HG03060 (cell line): Measurements from ENCODE around the gene ASIC1.
A peak's percentile ranks its signal among the peaks of the same experiment; 100 is the strongest.
"Not testable (repeated sequence)": the region's sequence is repeated elsewhere in the genome, so short reads cannot be mapped to it uniquely, and the experiment has no call there.

Experiments used
- ATAC-seq: cut with Tn5 transposase; IDR thresholded peaks from one replicate; pipeline ENCODE4 v1.9.1; 2021; ENCODE audit warnings: low read depth, moderate number of reproducible peaks; ENCODE audit not compliant: unreplicated experiment

The ASIC1 gene

DNA sequence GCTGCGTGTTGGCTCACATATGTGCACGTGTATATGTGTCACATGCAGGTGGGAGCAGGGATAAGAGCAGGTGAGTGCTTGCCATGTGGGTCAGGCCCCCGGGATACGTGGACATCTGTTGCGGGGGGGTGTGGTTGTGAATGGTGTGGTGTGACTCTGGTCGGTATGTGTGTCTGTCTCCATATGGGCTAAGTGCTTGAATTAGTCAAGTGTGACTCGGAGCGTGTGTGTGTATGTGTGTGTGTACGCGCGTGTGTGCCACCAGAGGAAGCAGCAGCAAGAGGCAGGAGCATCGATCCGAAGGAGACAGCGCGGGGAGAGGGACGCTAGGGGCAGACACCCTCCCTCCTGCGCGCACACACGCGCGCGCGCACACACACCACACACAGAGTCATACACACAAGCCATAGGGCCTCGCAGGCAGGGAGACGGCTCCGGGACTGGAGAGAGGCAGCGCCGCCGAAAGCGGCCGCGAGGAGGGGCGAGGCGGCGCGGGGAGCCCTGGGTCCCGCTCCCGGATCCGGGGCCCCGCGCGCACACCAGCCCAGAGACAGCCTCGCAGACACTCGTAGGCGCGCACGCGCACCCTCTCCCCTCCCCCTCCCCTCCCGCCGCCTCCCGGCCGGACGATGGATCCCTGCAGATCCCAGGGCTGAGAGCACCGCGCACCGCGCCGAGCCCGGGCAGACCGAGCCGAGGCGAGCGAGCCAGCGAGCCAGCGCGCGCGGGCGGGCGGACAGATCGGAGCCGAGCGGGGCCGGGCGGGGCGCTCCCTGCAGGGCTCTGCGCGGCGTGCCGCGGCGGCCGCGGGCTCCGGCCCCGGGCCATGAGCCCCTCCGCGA, at the start of gene ASIC1:
ASIC1 (plus strand) TSS at position 597 of the 842 bp plus-strand sequence. CDS start 1,171 bp downstream, outside the sequence.
- no peak for ATAC-seq

DNA sequence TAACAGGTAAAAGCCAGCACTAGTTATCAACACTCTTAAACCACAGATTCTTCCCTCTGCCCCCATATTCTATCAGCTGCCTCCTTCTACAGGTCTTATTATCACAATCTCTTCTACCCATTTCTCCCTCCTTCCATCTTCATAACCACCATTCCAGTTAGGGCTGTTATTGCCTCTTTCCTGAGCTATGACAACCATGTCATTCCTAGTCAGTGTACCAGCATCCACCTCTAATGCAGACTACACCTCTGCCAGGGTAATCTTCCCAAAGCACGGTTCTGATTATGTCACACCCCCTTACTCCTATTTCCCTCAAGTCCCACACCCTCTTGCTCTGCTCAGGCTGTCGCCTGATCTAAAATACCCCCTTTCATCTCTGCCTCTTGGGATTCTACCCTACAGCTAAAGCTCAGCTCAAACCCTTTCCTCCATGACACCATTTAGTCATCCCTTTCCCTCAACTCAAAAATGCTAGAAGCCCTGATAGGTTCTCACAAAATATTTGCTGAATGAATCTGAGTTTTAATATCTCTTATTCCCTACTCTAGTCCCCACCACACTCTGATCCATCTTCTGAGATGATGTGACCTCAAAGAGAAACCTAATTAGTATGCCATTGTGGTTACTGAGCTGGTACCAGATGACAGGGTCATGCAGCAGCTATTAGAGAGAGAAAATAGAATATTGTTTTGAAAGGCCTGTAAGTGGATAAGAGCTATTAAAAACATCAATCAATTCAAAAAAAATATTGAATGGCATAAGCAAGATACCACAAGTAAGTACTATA, 43.8 kb upstream of the ASIC1 start:
- no peak for ATAC-seq

DNA sequence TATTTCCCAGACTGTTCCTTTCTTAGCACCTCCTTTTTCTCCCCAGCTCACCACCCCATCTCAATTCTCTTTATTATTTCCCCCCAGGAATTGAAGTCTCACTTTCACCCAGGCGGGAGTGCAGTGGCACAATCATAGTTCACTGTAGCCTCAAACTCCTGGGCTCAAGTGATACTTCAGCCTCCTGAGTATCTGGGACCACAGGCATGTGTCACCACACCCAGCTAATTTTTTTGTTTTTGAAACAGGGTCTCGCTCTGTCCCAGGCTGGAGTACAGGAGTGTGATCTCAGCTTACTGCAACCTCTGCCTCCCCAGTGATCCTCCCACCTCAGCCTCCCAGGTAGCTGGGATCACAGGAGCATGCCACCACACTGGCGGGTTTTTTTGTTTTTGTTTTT, 43.1 kb upstream of the ASIC1 start:
- no peak for ATAC-seq

DNA sequence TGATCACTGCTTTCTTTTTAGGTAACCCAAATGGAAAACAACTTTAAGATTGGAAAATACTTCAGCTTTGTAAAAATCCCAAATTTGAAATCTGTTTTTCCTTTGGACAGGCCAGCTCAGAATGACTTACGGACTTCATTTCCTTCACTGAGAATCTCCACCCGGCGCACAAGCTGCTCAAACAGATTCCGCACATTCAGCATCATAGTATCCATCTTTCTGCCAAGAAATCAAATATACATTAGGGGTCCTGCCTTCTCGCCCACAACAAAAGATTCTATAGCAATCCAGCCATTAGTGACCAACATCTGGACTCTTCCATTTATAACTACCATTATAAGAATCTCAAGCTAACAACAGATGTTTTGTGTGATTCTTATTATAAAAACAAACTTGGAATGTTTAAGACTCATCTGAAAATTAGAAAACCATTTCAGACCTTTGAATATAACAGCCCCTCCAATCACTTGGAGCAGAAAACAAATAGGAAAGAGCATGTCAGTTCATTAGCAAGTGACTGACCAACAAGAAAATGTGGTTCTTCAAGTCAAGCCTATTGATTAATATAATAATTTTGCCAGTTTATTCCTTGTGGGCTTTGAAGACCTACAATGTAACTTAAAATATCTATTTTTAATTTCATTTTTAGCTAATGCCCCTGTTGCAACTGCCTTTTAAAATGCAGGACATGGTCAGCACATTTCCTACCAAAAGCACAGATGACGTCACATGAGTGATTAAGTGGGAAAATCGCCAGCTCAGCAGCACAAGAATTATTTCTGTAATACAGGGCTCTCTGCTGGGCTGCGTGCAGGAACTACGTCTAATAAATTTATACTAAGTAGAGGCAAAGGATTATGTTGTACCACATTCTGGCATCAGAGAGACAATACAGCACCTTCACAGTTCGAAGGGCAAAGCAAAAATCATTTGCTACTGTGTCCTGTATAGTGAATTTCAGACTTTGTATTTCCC, 40.6 kb upstream of the ASIC1 start:
- ATAC-seq: no peak

DNA sequence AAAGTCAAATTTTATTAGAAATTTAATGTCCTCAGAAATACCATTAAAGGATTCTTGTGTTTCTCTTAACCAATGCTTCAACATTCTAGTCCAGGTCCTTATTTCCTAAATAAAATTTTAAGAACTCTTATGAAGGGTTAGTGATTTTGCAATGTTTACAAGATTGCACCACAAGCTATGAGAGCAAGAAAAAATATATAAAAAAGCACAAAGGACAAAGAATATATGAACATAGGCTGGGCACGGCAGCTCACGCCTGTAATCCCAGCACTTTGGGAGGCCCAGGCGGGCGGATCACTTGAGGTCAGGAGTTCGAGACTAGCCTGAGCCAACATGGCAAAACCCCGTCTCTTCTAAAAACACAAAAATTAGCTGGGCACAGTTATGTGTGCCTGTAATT, 39.8 kb upstream of the ASIC1 start:
- ATAC-seq: no peak

DNA sequence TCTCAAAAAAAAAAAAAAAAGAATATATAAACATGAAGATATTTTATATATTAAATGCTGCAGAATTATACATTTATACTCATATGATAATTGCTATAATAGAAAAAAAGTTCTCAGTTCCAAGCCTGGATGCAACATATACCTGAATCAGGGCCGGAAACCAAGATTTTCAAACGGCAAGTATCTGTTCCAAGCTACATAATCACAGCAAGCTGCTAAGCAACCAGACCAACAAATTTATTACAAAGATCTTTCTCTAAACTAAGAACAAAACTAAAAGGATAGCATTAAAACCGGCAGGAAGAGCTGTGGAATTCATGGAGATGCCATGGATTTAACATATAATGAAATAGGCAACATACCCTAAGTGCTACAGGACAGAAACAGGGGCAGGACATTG, 39.2 kb upstream of the ASIC1 start:
- ATAC-seq: no peak

DNA sequence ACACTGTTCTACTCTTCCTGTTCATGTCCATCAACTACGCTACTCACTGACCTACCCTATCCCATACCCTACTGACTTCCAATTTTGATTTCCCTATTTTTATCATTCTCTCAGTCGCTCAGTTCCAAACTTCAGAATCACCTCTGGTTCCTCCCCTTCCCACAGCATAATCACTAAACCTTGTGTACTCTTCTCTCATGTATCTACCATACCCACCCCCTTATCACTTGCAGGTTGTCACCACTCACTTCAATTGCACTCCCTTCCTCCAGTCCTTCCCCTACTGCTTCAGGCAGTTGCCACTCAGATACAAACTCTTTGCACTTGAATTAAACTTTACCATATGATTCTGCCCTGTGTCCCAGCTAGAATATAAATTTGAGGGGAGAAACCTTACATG, 38.4 kb upstream of the ASIC1 start:
- no peak for ATAC-seq

DNA sequence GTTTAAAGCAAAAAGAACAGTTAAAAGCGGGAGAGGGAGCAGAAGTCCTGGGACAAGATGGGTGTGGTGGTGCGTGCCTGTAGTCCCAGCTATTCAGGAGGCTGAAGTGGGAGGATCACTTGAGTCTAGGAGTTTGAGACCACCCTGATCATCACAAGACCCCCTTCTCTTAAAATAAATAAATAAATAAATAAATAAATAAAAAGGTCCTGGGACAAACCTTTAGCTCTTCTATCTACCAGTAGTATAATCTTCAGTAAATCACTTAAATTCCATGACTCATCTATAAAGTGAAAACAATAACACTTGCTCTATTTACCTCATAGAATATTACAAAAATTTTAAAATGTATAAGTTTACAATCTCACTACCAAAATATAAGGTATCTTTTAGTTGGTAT, 37.9 kb upstream of the ASIC1 start:
- no peak for ATAC-seq

DNA sequence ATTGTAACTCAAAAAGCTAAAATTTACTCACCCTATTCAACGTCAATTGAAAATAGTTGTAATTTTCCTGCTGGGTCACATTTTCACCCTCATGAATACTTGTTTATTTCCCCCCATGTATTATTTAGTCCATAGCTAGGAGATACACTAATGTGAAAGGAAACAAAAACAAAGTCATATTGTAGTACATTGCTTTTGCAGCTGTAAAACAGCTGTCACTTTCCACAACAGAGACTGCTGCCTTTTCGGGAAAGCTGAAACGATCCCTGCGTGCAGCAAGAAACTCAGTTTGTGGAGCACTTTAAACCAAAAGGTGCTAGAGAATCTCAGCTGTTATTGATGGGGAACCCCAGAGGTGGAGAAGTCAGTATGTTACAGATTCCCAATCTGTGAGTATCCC, 36.4 kb upstream of the ASIC1 start:
- no peak for ATAC-seq

DNA sequence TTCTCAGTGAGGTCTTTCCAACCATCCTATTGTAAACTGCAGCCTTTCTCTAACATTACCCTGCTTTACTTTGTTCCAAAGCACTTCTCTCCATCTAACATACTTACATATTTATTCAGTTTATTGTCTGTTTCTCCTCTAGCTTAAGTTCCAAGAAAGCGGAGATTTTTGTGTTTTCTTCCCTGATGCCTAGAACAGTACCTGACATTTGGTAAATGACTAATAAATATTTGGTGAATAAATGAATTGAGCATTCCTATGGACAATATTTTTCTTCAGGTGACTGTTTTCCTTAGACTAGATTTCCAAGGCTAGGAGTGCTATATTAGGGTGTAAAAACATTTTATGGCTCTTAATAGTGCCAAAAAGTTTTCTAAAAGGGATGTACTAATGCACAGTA, 34.5 kb upstream of the ASIC1 start:
- no peak for ATAC-seq

DNA sequence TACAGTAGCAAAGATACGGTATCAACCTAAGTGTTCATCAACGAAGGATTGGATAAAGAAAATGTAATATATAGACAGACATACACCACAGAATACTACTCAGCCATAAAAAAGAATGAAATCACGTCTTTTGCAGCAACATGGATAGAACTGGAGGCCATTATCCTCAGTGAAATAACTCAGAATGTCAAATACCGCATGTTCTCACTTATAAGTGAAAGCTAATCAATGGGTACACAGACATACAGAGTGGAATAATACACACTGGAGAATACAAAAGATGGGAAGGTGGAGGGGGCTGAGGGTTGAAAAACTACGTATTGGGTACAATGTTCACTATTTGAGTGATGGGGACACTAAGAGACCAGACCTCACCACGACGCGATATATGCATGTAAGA, 33.2 kb upstream of the ASIC1 start:
- no peak for ATAC-seq

DNA sequence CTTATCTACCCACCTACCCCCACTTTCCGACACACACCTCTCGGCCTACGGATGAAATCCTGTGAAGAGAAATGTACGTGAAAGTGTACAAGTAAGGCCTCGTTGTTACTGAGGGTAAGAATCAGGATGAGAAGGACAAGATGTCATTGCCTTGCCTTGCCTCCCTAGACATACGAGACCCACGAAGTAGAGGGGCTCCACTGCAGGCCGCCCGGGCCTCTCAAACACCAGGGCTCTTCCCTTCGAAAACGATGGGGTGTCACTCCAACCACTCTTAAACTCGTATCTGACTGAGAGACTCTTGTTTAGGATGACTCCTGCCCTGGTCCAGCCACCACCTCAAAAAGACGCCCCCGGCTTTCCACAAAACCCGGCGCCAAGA, 32.6 kb upstream of the ASIC1 start:
- no peak for ATAC-seq

DNA sequence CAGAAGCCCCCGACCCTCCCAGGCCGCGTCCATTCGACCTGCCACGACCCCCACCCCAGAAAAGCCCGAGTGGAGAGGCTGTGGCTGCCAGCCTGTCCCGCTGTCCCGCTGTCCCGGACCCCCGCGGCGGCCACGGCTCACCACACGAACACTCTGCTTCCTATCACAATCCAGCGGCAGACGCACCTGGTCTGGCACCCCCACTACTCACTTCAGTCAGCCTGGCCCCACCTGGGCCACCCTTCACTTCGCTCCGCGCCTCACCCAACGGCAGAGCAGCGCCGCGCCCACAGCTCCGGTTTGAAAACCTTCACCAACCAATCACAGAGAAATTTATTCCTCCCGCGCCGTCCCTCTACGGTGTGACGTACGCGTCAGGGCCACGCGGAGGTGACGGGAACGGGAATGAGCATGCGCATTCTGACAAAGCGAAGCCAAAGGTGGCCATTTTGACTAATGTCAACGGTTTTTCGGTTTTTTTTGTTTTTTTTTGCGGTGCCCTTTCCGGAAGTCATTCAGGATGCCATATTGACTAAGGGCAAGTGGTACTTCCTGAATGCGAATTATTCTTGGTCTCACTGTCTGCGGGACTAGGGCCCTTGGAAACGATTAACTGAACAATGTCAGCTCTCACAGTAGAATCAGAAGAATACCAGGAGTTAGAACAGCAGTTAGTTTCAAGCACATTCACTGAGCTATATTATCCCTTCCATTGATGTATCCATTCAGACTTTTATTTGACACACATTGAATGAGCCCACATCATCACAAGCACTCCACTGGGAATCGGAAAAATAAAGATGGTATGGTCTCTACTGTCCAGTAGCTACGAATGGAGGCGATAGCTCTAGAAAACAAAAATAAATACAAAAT, 32.0 kb upstream of the ASIC1 start, which contains the start of gene RACGAP1:
RACGAP1 (minus strand) TSS at position 308 of the 873 bp plus-strand sequence. CDS start 8,779 bp downstream, outside the sequence.
- ATAC-seq: peak; percentile 92

DNA sequence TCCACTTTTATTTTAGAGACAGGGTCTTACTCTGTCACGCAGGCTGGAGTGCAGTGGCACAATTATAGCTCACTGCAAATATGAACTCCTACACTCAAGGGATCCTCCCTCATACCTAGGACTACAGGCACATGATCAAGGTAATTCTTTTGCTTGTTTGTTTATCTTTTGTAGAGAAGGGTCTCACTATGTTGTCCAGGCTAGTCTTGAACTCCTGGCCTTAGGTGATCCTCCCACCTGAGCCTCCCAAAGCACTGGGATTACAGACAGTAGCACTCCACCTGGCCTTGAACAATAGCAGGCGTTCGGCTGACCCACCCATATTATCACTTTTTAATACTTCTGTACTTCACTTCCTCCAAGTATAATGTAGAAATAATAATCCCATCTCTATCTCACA, 30.7 kb upstream of the ASIC1 start:
- ATAC-seq: no peak

DNA sequence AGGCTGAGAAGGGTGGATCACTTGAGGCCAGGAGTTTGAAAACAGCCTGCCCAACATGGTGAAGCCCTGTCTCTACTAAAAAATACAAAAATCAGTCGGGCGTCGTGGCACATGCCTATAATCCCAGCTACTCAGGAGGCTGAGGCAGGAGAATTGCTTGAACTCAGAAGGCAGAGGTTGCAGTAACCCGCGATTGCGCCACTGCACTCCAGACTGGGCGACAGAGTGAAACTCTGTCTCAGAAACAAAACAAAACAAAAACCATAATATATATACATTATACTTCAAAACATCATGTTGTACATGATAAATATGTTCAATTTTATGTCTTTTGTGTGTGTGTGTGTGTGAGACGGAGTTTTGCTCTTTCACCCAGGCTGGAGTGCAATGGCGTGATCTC, 26.9 kb upstream of the ASIC1 start:
- not testable (repeated sequence) for ATAC-seq

DNA sequence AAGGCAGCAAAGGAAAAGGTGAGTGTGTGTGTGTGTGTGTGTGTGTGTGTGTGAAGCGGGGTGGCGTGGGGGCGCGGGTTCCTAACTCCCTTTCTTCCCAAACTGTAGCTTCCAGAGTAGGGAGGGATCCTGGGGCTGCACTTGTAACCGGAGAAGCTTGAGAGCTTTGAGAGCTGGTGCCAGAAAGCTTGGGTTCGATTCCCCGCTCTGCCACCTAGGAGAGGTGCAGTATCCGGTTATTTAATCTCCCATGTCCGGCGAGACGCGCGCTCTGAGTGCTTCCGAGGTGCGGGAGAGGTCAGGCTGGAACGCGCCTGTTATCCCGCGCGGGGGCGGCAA, 24.9 kb upstream of the ASIC1 start:
- ATAC-seq: no peak

DNA sequence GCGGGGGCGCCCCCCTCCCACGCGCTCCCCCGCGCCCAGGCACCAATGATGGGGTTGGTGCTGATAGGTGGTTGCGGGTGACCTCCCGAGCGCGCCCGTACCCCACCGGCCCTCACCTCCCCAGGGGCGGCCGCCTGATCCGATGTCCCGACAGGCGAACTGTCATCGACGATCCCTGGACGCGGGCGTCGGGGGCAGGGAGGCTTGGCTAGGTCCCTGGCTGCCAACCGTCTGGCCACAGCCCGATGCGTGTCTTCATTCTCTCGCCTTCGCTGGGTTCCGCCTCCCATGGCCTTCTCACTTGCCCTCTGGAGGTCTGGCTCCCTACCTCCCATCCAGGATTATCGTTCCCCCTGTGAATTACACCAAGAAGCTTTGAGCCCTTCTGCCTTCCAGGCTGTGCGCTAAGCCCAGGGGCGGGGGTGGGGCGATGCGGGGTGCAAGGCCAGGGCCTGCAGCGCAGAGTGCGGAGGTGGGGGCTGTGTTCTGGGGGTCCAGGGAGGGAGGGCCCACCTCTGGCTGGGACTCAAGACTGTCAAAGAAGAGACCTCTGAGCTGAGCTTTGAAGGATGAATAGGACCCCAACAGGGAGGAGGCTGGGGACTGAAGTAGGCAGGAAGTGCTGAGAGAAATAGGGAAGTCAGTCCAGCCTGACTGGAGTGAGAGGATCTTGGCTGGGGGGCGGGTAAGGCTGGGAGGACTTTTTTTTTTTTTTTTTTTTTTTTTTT, 24.4 kb upstream of the ASIC1 start:
- ATAC-seq: no peak

DNA sequence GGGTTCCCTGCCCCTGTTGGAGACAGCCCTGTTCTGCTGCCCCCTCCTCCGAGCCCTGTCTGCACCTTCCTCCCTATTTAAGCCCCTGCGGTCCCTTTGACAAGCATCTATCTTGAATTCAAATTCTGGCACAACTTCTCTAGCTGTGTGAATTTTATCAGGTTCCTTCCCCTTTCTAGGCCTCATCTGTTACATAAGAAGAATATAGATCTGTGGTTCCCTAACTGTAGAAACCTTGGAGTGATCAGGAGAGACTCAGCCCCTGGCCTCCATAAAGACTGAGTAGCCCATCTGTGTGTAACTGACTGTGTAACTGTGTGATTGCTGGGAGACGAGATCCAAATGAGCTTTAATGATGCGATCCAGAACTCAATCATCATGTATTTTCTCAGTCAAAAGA, 19.1 kb upstream of the ASIC1 start:
- ATAC-seq: no peak

DNA sequence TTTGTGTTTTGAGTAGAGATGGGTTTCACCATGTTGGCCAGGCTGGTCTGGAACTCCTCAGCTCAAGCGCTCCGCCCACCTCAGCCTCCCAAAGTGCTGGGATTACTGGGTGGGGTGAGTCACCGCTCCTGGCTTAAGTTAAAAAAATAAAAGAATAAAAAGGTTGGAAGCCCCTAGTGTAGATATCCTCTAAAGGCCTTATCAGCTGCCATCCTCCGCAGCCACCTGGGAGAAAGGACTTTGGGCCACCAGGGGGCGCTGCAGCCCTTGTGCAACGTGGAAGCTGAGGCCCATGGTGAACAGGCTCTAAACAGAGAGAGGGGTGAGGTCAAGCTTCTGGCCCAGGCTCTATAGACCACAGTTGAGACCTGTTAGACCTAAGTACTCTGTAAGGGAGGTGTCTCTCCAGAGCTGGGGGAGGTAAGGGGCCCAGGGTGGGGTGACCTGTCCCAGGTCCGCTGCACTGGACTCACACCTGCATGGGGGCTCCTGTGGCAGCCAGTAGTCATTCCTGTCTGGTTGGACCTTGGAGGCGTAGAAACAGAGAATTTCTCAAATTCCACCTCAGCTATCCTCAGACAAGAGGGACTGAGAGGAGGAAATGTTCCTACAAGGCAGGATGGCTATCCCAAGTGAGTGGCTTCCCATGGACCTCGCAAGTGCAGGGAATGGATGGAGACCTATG, 18.1 kb upstream of the ASIC1 start:
- no peak for ATAC-seq
